Endothelial cell of umbilical vein (primary cell): ENCODE measurements around the gene TGFB1.

ENCODE experiments used
- EZH2 ChIP-seq: IDR thresholded peaks from 2 replicates; pipeline ENCODE4 v1.6.1; 2012; ENCODE audit warnings: borderline replicate concordance, low read depth, mild to moderate bottlenecking, moderate library complexity, low read length, inconsistent platforms; ENCODE audit not compliant: severe bottlenecking
- FOS ChIP-seq: IDR thresholded peaks from 2 replicates; pipeline ENCODE4 v1.6.1; 2011; ENCODE audit warnings: mild to moderate bottlenecking, low read length, moderate library complexity, borderline replicate concordance; ENCODE audit not compliant: insufficient read depth
- GATA2 ChIP-seq: IDR thresholded peaks from 2 replicates; pipeline ENCODE4 v1.7.0; 2011; ENCODE audit warnings: low read depth, mild to moderate bottlenecking, moderate library complexity, mixed read lengths, low read length; ENCODE audit not compliant: insufficient read length, insufficient read depth
- JUN ChIP-seq: IDR thresholded peaks from 2 replicates; pipeline ENCODE4 v1.6.1; 2011; ENCODE audit warnings: borderline replicate concordance, low read depth; ENCODE audit not compliant: insufficient read length, insufficient read depth
- MAX ChIP-seq: IDR thresholded peaks from 2 replicates; pipeline ENCODE4 v1.6.1; 2011; ENCODE audit not compliant: insufficient read depth, insufficient read length
- MYC ChIP-seq: IDR thresholded peaks from one replicate; pipeline ENCODE4 v1.6.1; 2011; ENCODE audit warnings: mild to moderate bottlenecking, low read depth, low read length
- POLR2A ChIP-seq: IDR thresholded peaks from 2 replicates; pipeline ENCODE4 v1.6.1; 2012; ENCODE audit warnings: low read depth, mild to moderate bottlenecking, control low read depth, low read length
- POLR2AphosphoS5 ChIP-seq: IDR thresholded peaks from 2 replicates; pipeline ENCODE4 v1.6.1; 2012; ENCODE audit warnings: low read depth, mild to moderate bottlenecking, control low read depth, low read length, moderate library complexity; ENCODE audit not compliant: insufficient read depth
- TF ChIP-seq, protein P1 (sequence below), 2 donors: IDR thresholded peaks; 1 replicate in 1 of 2; 2 replicates in 1 of 2; pipeline ENCODE4 v1.5.1; 2011; ENCODE audit warnings: low read length in 2 of 2, mild to moderate bottlenecking in 2 of 2, moderate library complexity in 2 of 2, control low read depth in 1 of 2, inconsistent platforms in 1 of 2, low read depth in 1 of 2; ENCODE audit not compliant: insufficient read depth in 1 of 2; ENCODE audit errors: extremely low read depth in 1 of 2

DNA sequence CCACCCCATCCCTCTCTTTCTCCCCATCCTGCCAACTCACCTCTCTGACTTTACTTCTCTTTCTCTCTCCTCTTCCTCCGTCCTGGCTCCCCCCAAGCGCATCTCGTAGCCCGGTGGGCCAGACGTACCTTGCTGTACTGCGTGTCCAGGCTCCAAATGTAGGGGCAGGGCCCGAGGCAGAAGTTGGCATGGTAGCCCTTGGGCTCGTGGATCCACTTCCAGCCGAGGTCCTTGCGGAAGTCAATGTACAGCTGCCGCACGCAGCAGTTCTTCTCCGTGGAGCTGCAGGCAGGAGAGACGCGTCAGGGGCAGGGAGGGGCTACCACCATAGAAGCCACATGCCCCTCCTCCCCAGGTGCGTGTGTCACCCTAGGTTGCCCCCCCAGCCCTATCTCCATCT, 21.7 kb downstream of the TGFB1 start:
- TF ChIP-seq MAX (no peak), JUN (no peak), POLR2A (no peak), EZH2 (no peak), POLR2AphosphoS5 (no peak), MYC (no peak), FOS (no peak), GATA2 (no peak)
- TF ChIP-seq, protein P1, sequence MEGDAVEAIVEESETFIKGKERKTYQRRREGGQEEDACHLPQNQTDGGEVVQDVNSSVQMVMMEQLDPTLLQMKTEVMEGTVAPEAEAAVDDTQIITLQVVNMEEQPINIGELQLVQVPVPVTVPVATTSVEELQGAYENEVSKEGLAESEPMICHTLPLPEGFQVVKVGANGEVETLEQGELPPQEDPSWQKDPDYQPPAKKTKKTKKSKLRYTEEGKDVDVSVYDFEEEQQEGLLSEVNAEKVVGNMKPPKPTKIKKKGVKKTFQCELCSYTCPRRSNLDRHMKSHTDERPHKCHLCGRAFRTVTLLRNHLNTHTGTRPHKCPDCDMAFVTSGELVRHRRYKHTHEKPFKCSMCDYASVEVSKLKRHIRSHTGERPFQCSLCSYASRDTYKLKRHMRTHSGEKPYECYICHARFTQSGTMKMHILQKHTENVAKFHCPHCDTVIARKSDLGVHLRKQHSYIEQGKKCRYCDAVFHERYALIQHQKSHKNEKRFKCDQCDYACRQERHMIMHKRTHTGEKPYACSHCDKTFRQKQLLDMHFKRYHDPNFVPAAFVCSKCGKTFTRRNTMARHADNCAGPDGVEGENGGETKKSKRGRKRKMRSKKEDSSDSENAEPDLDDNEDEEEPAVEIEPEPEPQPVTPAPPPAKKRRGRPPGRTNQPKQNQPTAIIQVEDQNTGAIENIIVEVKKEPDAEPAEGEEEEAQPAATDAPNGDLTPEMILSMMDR (IDR thresholded peaks at IDR 0.05; ENCODE audit: extremely low read depth in 1 of 2, insufficient read depth in 1 of 2, low read depth in 1 of 2, low read length in 2 of 2) = no peak
